GM21526 (cell line): ENCODE data around the gene PROZ.
"Not testable (repeated sequence)": the region's sequence is repeated elsewhere in the genome, so short reads cannot be mapped to it uniquely, and the experiment has no call there.

Experiments
- ATAC-seq: cut with Tn5 transposase; IDR thresholded peaks from one replicate; pipeline ENCODE4 v1.9.1; 2021; ENCODE audit warnings: moderate library complexity; ENCODE audit not compliant: unreplicated experiment, low FRiP score

The PROZ gene

GRCh38 chr13:113153810-113154748 lies 4.4 kb upstream of the PROZ start:
- ATAC-seq: peak; percentile 47

- ATAC-seq: no peak
Measured at GRCh38 chr13:113155201-113155600, 3.2 kb upstream of the PROZ start.

GRCh38 chr13:113155982-113156655 lies 2.3 kb upstream of the PROZ start:
- ATAC-seq: no peak

GRCh38 chr13:113157206-113157928 lies 1.1 kb upstream of the PROZ start:
- ATAC-seq: no peak

GRCh38 chr13:113158946-113159345 lies 498 bp downstream of the PROZ start:
- ATAC-seq: no peak

- ATAC-seq: no peak
Measured at GRCh38 chr13:113159701-113160100, 1.3 kb downstream of the PROZ start.

- ATAC-seq: no peak
Measured at GRCh38 chr13:113160983-113161382, 2.5 kb downstream of the PROZ start.

GRCh38 chr13:113161433-113161832 lies 3.0 kb downstream of the PROZ start:
- no peak for ATAC-seq

- not testable (repeated sequence) for ATAC-seq
Measured at GRCh38 chr13:113161975-113162374, 3.5 kb downstream of the PROZ start.

- ATAC-seq: no peak
Measured at GRCh38 chr13:113162783-113163685, 4.6 kb downstream of the PROZ start.

- no peak for ATAC-seq
Measured at GRCh38 chr13:113164492-113164891, 6.0 kb downstream of the PROZ start.

GRCh38 chr13:113166266-113166665 lies 7.8 kb downstream of the PROZ start:
- ATAC-seq: no peak

GRCh38 chr13:113166681-113167080 lies 8.2 kb downstream of the PROZ start:
- ATAC-seq: no peak

- ATAC-seq: no peak
Measured at GRCh38 chr13:113167155-113167554, 8.7 kb downstream of the PROZ start.

- ATAC-seq: no peak
Measured at GRCh38 chr13:113167575-113167974, 9.1 kb downstream of the PROZ start.

- ATAC-seq: no peak
Measured at GRCh38 chr13:113168211-113168610, 9.8 kb downstream of the PROZ start.

- ATAC-seq: no peak
Measured at GRCh38 chr13:113169277-113170272, 11.1 kb downstream of the PROZ start.

- ATAC-seq: no peak
Measured at GRCh38 chr13:113170511-113170910, 12.1 kb downstream of the PROZ start.
